ENCODE results near the gene IL6ST.
"Not testable (repeated sequence)": the region's sequence is repeated elsewhere in the genome, so short reads cannot be mapped to it uniquely, and the experiment has no call there.

Gene IL6ST

DNA sequence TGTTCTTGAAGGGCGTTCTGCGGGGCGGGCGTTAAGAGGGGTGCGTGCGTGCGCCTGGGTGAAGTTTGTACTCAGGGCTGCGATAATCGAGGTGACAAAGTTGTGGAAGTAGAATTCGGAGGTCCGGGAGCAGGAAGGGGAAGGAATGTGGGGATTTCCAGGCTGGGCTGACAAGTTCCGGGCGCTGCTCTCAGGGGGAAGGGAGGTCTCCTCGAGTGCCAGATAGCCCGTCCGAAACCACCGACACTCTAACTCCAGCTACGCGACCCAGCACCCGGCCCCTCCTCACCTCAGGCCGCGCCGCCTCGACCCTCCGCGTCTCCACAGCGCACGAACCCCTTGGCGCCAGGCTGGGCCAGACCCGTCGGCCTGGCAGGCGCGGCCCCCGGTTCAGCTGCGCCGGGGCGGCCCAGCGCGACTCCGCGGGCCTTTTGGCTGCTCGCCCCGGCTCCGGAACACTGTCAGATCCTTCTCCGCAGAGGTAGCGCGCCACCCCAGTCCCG, at the start of gene IL6ST:
Gene IL6ST (minus strand): TSS at position 469 of the 503 bp plus-strand sequence. CDS start 18,685 bp downstream, outside the sequence.
- no peak for DNase-seq

DNA sequence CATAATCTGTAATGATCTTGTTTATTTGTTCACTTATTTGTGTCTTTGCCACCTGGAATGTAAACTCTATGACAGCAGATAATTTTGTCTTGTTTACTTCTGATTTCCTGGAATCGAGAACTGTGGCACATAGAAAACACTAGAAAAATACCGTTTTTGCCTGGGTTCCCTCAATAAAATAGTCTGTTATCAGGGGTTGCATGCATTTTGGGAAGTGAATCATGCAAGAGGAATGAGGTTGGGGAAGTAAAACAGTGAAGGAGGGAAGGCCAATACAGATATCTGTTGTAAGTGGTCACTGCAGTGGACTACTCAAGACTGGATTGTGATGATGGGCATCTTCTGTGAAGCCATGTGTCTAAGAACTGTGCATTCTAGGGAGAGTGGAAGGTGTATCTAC, 45.2 kb upstream of the IL6ST start:
- DNase-seq, result no peak

DNA sequence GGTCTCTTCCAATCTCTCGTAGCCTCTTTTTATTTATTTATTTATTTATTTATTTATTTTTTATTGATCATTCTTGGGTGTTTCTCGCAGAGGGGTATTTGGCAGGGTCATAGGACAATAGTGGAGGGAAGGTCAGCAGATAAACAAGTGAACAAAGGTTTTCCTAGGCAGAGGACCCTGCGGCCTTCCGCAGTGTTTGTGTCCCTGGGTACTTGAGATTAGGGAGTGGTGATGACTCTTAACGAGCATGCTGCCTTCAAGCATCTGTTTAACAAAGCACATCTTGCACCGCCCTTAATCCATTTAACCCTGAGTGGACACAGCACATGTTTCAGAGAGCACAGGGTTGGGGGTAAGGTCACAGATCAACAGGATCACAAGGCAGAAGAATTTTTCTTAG, 43.4 kb upstream of the IL6ST start:
- DNase-seq, result not testable (repeated sequence)

DNA sequence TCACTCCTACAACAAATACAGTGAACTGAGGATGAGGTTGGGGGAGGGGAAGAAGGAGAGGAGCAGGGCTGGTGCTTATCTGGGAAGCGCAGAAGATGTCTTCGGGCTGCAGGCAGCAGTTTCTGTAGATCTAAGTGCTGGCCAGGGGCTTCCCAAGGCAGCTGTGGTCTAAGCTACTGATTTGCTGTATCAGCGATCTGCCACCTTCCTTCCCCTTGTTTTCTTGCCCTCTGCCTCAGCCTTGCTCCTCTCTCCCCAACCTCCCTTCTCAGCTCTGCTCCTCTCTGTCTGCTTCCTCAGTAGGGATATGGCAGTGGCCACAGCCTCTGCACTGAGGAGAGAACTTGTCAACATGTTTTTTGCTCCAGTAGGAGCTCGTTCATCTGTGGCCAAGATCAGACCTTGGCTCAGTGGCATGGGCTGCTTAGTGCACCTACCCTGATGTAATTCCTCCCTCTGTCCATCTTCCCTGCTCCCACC, 42.8 kb upstream of the IL6ST start:
- no peak for DNase-seq

DNA sequence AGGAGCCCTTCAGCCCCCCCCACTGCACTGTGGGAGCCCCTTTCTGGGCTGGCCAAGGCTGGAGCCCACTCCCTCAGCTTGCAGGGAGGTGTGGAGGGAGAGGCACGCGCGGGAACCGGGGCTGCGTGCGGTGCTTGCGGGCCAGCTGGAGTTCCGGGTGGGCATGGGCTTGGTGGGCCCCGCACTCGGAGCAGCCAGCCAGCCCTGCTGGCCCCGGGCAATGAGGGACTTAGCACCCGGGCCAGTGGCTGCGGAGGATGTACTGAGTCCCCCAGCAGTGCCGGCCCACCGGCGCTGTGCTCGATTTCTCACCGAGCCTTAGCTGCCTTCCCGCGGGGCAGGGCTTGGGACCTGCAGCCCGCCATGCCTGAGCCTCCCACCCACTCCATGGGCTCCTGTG, 40.6 kb upstream of the IL6ST start:
- DNase-seq, result not testable (repeated sequence)

DNA sequence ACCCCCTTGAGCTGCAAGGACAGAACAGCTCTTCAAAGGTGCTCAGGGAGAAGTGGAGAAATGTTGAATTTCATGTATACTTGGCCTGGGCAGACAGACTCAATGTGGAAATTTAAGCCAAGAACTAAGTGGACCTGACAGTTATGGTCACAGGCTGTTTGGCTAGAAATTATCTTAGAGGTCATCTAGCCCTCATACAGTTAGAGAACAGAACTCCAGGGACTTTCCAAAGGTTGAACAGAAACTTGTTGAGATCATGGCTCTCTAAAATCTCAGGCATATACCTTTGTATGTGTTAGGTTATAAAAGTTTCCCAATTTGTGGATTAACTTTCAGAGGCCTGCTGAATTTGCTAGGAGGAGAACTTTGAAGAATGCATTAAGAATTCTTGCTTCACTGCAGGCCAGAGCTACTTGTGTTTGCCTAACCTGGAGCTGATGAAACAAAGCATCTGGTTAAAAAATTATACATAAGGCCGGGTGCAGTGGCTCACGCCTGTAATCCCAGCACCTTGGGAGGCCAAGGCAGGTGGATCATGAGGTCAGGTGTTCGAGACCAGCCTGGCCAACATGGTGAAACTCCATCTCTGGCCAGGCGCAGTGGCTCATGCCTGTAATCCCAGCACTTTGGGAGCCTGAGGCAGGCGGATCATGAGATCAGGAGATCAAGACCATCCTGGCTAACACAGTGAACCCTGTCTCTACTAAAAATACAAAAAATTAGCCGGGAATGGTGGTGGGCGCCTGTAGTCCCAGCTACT, 35.3 kb upstream of the IL6ST start:
- not testable (repeated sequence) for DNase-seq

DNA sequence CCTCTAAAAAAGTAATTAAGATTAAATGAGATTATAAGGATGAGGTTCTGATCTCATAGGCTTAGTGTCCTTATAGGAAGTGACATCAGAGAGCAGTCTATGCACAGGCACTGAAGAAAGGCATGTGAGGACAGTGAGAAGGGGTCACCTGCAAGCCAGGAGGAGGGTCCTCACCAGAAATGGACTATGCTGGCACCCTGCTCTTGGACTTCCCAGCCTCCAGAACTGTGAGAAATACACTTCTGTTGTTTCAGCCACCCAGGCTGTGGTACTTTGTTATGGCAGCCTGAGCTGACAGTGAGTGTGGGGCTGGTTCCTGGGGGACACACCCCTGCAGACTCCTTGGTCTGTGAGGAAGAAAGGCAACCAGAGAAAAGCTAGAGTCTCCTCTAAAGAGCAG, 34.7 kb upstream of the IL6ST start:
- DNase-seq, result no peak

DNA sequence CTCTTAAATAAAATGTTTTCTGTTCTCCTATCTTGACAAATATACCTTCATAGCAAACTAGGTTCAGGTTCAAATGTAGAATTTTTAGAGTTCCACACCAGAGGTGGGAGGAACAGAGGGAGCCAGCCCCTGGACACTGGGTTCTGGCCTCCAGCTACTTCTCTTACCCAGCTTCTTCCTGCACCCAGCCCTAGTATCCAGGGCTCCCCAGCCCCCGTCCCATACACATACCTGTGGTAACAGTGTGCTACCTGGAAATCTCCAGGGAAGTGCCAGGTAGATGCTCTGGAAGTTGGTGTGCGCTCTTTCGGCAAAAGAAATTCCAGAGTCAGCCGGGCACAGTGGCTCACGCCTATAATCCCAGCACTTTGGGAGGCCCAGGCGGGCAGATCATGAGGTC, 33.9 kb upstream of the IL6ST start:
- no peak for DNase-seq

DNA sequence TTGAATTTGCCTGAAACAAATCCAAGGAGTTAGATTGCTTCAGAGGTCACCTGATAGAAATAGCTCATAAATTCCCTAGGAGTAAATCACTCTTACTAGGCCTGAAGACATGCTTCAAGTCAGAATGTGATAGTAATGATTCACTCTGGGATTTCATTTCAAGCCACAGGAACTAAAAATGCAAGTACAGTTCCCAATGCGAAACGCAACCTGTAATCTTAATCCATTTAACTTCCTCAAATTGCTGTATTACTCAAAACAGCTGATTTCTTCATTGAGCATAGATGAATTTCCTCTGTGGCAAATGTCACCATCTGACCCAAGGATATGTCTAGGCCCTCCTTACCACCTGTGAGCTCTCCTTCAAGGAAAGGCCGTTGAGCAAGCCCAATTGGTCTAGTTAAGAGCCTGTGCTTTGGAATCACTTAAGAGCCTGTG, 32.1 kb upstream of the IL6ST start:
- DNase-seq, result no peak

GRCh38 chr5:56025151-56025885, 30.6 kb upstream of the IL6ST start:
- no peak for DNase-seq

DNA sequence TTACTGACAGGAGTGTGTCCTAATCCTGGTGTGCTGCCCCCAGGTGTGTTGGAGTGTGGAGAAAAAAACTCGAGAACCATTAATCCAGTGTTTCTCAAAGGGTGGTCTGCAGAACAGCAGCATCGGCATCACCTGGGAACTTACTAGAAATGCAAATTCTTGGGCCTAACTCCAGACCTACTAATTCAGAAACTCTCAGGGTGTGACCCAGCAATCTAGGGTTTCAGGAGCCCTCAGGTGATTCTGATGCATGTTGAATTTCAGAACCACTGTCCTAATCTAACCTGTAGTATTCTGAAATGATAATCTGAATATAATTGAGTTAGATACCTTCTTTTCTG, 30.0 kb upstream of the IL6ST start:
- DNase-seq, result no peak

GRCh38 chr5:56023296-56023695, 28.5 kb upstream of the IL6ST start:
- DNase-seq, result no peak

GRCh38 chr5:56019306-56020272, 24.8 kb upstream of the IL6ST start:
- DNase-seq, result no peak

GRCh38 chr5:56018832-56019231, 24.1 kb upstream of the IL6ST start:
- DNase-seq, result no peak

DNA sequence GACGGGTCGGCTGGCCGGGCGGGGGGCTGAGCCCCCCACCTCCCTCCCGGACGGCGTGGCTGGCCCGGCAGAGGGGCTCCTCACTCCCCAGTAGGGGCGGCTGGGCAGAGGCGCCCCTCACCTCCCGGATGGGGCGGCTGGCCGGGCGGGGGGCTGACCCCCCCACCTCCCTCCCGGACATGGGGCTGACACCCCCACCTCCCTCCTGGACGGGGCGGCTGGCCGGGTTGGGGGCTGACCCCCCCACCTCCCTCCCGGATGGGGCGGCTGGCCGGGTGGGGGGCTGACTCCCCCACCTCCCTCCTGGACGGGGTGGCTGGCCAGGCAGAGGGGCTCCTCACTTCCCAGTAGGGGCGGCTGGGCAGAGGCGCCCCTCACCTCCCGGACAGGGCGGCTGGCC, 19.9 kb upstream of the IL6ST start:
- DNase-seq, result not testable (repeated sequence)

DNA sequence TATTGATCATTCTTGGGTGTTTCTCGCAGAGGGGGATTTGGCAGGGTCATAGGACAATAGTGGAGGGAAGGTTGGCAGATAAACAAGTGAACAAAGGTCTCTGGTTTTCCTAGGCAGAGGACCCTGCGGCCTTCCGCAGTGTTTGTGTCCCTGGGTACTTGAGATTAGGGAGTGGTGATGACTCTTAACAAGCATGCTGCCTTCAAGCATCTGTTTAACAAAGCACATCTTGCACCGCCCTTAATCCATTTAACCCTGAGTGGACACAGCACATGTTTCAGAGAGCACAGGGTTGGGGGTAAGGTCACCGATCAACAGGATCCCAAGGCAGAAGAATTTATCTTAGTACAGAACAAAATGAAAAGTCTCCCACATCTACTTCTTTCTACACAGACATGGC, 19.2 kb upstream of the IL6ST start:
- not testable (repeated sequence) for DNase-seq

DNA sequence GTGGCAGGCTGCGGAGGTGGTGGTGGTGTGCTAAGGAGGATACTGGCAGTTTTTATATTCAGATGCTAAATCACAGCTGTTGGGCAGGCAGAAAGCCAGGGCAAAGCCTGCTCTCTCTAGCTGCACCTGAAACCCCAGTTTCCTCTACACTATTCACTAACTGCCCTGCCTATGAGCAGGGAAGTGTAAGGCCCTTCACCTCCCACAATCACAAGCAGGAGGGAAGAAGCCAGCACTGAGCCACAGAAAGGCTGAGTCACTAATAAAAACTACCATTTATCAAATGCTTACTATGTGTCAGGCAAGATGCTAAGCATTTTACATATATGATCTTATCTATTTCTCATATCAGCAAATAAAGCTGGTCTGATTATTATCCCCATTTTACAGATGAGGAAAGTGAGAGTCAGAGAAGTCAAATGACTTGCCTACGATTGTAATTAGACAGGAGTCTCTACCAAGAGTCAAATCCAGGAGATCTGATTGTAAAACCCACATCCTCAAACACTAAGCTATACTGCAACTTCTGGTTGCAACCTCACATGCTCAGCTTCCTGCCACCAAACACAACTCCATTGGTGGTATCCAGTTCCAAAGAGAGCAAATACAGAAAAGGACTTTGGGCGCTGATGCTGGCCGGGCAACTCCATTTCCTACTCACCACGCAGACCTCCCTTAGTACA, 17.7 kb upstream of the IL6ST start:
- no peak for DNase-seq

- no peak for DNase-seq
These were observed 17.1 kb upstream of the IL6ST start for GRCh38 chr5:56011835-56012234.

DNA sequence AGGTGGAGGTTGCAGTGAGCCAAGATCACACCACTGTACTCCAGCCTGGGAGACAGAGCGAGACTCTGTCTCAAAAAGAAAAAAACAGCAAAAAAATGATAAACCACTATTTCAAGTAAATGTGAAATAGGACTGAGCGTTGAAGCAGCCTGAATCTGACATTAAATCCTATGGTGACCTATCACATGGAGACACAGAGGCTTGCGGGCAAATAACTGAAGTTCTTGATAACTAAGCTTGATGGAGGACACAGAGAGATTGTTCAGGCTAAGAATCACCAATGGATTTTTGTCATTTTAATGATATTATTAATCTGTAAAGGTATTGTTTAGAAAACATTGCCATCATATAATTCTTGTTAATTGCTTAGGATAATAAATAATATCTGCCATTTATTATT, 15.7 kb upstream of the IL6ST start:
- no peak for DNase-seq

GRCh38 chr5:56006600-56006999, 11.8 kb upstream of the IL6ST start:
- DNase-seq, result no peak

DNA sequence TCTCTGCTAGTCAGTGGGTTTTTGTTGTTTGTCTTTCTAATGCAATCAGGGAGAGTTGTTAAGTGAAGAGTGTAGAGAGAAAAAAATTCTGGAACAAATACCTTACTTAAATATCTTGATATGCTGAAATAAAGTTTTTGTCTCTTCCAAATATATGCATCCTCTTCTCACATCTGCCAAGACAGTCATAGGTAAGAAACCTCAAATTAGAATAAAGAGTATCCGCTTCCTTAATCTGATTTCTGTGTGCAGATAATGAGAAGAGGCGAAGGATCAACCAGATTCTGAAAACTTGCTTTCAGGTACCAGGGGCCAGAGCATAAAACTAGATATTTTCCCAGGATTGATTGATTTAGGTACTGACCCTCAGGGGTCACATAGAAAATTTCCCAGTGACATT, 11.3 kb upstream of the IL6ST start:
- DNase-seq, result no peak

DNA sequence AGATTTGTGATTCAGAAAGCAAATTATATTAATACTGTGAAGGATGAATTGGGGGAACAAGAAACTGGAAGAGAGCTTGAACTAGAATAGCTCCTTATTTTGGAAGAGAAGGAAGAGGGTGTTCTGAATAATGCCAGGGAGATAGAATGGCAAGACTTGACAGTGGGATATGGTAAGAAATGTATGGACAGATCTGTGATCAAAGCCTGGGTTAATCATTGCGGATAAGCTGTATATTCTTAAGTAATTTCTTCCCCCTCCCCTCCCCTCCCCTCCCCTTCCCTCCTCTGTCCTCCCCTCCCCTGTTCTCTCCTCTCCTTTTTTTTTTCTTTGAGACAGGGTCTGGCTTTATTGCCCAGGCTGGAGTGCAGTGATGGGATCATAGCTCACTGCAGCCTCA, 10.1 kb upstream of the IL6ST start:
- DNase-seq, result no peak
